Tongue (tissue), 2 donors: ENCODE data around the gene MAP4K4. TPM values are rescaled to one million over a fixed set of nuclear protein-coding genes. Genes with fewer than 3 reads are reported as not detected.

Experiments used
- DNase-seq: peaks from one replicate; pipeline ENCODE4 v3.0.0-alpha.2; 2015
- total RNA-seq: library from RNA; depleted of rRNA; stranded (reverse); fragments of >200 nt; gene quantifications from one replicate; pipeline ENCODE4 v1.2.3, GENCODE V29; 2014

The MAP4K4 gene
- total RNA-seq: 111 TPM

DNA sequence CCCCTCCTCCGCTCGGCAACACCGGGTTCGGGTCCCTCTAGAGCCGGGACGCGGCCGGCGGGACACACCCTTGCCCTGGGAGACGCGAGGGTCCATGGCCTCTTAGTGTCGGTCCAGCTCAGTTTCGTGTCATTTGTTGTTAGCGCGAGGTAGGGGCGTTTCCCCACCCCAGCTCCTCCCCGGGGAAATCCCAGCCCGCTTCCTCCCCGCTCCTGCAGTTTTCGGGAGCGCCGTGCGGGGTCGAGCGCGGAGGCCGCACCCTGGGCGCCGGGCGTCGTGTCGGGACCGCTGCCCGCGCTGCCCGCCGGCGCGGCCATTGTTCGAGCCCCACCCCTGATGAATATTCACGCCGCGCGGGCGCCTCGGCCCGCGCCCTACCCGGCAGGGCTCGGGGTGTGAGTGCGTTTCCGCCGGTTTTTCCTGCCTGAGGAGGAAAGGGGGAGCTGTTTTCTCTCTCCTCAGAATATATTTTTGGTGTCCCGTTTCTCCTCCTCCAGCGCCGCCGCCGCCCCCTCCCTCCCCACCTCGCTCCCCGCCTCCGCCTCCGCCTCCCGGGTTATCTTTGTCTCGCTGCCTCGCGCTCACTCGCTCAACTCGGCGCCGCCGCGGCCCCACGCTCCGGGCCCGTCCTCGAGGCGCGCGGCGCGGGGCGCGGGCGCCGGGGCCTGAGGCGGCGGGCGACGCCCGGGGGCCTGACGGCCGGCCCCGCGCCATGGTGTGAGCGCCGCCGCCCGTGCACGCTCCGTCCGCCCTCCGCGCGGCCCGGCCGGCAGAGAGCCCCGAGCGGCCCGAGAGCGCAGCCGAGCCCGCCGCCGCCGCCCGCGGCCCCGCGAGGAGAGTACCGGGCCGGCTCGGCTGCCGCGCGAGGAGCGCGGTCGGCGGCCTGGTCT is at the start of gene MAP4K4:
Gene MAP4K4, plus strand, starts transcription at position 584 of the 890 bp plus-strand sequence. CDS start 374 bp downstream, outside the sequence.
- DNase-seq: peak; percentile 93

DNA sequence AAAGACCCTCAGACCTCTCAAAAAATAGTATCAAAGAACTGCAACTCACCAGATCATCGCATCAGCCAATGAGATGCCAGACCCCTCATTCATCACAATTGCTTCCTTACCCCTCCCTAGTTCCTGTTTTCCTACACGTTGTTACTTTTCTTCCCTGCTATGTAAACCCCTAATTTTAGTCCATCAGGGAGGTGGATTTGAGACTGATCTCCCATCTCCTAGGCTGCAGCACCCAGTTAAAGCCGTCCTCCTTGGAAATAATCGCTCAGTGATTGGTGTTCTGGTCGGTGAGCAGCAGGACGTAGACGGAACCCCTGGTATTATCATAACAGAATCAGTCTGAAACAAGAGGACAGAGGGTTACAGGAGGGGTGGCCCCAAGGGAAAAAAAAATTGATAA is 44.0 kb upstream of the MAP4K4 start:
- DNase-seq: no peak

DNA sequence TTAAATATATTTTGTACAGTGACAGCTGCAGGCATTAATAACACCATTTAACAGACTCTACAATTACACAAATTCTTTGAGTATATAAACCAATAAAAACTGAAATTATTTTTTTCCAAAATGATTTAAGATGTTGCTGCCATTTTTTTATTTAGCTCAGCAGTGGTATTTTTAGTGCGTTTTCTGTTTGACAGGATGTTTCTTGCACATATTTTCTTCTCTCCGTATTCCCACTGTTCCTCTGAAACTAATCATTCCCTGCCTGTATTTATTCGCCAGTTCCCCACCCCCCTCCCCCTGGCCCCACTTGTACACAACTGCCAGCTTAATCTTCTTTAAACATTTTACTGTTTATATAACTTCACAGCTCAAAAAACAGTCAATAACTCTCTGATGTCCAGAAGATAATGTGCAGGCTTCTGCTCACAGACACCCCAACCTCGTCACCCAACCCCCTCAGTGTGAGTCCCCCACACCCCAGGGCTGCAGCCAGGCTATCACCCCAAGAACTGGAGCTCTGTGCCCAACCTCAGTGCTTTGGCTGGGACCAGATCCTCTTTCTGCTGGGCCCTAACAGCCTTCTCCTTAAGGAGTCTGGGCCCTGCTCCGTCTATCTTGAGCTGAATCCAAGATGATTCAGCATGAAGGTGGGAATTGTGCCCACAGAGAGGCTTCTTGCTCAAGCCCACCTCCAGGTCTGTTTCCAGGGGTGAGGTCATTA is 41.6 kb upstream of the MAP4K4 start:
- DNase-seq: no peak

DNA sequence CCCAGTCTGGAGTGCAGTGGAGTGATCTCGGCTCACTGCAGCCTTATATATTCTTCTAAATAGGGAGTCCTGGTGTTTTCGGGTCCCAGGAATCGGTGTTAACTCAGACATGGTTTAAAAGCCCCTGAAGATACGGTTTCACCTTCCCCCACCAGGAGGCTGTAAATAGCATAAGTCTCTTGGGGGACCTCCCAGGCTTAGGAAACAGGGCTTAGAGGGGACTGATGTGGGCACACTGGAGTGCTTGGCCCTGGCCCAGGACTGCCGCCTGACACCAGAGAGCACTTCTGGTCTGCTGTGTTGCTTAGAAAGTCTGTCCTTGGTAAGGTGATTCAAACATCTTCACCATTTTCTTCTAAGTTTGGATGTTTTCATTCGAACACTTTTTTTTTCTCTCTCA is 39.7 kb upstream of the MAP4K4 start:
- peak; percentile 48 for DNase-seq

DNA sequence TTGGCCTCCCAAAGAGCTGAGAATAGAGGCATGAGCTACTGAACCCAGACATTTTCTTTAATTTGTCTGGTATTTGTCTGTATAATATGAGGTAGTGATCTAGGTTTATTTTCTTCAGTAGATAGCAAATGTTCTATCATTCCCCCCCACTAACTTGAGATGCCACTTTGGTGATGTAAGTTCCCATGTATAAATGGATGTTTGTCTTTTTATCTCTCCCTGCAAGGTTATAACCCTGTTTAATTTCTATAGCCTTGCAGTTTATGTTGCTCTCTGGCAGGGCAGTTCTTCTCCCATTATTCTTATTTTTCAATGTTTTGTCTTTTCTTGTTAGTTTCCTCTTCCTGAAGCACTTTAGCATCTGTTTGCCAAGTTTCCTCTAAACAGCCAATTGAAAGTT is 39.1 kb upstream of the MAP4K4 start:
- DNase-seq: no peak

DNA sequence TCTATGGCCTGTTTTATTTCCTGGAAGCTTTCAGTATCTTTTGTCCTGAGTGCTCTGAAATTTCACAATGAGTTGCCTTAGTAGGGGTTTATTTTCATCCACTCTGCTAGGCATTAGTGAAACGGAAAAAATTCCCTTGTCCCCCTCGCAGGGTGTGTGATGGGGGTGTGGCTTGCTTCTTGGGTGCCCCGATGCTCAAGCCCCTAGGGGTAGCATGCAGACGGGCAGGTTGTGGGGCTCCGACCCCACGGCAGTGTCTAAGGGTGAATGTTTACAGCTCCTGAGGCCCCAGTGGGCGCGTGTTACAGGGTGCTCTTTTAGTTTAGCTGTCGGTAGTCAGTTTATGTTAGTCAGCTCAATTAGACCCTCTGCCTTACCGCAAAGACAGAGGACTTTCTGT is 32.2 kb upstream of the MAP4K4 start:
- no peak for DNase-seq

DNA sequence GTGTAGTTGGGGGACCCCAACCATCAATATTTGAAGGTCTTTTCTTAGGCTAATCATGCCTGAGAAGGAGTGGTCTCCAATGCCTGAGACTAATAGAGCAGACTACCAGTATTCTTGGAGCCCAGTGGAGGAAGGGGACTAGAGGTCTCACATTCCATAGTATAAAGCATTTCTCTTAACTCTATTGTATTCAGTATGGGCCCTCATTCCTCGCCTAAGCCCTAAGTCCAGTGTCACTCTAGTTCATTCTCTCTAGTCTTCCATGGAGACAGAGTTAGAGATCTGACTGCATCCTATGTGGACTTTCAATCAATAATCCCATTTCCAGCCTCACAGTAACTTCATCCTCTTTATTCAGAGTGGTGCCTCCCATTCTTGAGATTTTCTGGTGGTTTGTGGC is 29.7 kb upstream of the MAP4K4 start:
- DNase-seq: no peak

DNA sequence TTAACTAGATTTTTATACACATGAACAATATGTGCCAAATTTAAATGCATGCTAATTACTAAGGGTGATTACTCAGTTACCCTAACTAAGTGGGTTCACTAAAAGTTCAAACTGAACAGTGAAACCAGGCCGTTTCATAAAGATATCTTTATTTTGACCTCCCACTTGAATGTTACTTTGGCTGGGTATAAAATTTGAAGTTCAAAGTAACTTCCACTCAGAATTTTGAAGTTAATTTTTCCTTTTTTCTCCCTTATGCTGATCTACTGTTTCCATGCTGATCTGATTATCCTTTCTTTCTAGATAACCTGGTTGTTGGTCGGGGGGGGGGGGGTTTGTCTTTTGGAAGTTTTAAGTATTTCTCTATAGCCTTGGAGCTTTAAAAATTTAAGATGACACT is 25.5 kb upstream of the MAP4K4 start:
- no peak for DNase-seq

DNA sequence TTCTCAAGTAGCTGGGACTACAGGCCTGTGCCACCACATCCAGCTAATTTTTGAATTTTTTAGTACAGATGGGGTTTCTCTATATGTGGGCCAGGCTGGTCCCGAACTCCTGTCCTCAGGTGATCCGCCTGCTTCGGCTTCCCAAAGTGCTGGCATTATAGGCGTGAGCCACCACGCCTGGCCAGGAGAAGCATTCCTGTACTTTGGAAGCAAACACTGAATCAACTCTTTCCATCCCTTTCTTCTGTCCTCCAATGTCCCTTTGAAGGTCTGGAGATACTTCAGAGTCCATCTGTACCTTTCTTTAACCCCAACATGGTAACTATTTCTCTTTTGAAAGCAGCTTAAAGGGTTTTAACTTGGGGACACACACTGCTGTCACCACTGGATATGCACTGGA is 23.6 kb upstream of the MAP4K4 start:
- DNase-seq: no peak

DNA sequence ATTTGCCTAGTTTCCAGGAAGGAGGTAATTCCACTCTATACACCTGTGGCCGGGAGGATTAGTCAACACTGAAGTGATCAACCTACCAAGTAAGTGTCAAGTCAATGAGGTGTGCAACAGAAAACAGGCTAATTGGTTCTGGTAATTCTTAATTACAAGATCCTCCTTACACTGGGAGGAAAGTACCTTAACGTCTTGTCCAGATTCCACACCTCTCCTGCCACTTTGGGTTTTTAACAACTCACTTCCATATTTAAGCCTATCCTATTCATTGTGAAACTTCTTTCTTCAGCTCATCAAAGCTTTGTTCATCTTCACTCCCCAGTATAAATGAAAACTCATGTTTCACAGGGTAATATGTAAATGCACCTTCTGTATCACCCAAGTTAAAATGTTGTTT is 22.0 kb upstream of the MAP4K4 start:
- no peak for DNase-seq

DNA sequence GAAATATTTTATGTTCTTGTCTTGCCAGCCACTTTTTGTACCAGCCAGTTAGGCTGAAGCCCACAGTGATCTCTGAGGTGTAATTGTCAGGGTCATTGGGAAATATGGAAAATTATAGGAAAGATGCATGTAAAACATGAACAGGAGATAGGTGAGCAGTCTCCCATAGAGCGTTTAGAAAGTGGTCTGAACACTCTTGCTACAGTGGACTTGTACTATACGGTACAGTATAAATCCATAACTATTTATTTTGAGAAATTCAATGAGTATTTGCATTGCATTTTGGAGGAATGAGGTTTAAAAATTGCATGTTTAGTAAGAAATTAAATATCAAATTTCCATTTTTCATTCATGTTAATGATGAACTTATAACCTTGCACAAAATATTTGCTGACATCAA is 20.8 kb upstream of the MAP4K4 start:
- DNase-seq: no peak

DNA sequence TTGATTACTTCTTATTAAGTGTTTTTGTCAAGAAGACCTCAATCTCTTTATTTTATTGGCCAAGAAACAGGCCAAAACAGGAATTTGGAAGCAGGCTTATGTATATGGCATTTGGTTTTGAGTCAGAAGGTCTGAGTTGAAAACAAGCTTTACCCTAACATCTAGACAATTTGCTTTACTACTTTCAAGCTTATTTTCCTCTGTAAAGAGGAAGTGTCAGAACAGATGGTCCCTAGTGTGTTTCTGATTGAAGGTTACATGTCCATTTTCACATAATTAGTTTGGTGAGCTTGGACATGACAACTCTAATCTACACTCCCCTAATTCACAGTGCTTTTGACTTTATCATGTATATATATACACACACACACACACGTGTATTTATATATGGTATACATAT is 19.8 kb upstream of the MAP4K4 start:
- no peak for DNase-seq

DNA sequence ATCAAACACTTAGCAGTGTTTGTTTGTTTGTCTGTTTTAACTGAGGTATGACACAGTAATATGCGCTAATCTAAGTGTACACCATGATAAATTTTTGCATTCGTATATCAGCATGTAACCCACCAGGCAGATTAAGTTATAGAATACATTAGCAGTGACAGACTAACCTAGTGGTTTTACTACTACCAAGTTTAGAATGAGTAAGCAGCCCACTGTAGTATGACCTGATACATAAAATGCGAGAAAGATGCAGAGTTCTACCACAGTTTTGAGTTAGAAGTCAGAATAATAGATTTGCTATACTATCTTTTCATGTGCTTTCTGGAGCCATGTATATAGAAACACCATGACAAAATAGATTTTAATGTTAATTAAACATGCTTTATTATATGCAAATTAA is 19.1 kb upstream of the MAP4K4 start:
- no peak for DNase-seq

DNA sequence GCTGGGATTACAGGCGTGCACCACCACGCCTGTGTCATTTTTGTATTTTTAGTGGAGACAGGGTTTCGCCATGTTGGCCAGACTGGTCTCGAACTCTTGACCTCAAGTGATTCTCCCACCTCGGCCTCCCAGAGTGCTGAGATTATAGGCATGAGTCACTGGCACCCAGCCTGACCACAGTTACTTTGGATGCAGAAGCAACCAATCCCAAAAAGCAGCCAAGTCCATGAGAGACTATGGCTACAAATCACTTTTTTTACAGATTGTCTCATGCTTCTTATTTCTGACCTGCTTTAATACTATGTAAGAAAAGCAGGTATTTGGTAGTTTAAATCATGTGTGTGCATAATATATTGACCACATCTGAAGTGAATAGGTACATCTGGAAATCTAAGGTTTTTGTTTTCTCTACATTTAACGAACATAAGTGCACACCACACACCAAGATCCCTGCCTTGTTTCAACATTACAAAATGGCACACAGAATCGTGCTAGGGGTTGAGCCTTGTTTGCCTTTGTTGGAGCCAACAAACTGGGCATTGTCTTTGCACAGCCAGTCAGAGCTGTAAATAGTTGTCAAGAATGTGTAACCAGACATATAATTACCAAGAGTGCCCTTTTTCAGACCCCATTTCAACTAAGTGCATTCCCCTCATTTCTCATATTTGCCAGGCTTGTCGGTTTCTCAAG is 18.3 kb upstream of the MAP4K4 start:
- no peak for DNase-seq

DNA sequence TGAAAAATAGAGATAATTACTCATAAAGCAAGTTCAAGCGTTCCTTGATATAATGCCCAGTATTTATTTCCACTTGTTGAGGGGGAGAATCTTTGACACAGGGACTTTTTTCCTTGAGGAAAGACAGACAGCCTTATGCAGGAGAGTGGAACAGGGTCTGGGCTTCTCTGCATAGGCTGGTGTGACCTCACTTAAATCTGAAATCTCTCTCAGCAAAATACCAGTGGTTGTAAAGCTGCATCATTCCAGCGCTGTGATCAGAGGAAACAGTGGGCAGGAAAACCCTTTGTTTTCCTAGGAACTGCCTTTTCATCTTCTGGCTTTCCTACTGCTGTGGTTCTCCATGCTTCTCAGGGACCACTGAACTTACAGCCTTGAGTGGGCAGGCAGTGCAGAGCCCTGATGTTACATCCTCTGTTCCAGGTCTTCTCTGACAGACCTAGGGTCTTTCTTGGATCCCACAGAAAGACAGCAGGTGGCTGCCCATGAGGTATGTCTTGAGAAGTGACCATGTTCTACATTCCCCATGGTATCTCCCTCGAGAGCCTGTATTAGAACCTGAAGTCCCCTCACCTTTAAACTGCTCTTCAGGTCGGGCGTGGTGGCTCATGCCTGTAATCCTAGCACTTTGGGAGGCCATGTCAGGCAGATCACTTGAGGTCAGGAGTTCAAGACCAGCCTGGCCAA is 17.6 kb upstream of the MAP4K4 start:
- no peak for DNase-seq

DNA sequence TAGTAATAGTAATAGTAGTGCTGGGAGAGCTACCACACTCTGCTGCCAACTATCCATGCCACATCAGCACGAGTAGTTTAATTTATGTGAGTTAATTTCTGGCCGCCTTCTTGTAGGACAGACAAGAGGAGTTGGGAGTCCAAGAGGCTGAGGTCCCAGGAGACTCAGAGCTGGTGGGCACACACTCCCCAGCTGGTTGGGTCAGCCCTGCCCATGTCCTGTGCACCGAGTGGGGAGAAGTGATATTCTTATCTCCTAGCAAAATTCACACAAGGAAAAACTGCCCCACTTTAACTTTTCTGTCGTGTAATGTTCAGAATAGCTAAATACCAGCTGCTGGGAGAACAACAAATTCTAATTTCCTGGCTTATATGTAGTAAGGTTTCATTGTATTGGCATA is 15.2 kb upstream of the MAP4K4 start:
- no peak for DNase-seq

DNA sequence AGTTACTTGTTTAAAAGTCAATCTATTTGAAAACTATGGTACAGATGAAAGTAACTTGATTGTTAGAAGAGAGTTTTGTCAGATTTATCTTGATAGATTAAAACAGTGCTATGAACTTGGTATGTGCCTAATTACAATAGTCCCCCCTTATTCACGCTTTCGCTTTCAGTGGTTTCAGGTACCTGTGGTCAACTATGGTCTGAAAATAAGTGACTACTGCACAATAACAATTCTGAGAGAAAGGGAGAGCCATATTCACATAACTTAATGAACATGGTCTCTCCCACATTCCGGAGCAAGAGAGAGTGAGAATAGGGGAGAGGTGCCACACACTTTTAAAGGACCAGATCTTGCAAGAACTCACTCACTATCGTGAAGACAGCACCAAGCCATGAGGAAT is 13.2 kb upstream of the MAP4K4 start:
- DNase-seq: no peak

DNA sequence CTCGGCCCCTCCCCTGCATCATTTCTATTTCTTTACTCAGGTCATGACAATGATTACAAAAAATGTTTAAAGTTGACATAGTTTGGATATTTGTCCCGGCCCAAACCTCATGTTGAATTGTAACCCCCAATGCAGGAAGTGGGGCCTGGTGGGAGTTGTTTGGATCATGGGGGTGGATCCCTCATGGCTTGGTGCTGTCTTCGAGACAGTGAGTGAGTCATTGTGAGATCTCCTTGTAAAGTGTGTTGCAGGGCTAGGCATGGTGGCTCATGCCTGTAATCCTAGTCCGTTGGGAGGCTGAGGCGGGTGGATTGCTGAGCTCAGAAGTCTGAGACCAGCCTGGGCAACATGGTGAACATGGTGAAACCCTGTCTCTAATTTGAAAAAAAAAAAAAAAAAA is 9.2 kb upstream of the MAP4K4 start:
- no peak for DNase-seq

DNA sequence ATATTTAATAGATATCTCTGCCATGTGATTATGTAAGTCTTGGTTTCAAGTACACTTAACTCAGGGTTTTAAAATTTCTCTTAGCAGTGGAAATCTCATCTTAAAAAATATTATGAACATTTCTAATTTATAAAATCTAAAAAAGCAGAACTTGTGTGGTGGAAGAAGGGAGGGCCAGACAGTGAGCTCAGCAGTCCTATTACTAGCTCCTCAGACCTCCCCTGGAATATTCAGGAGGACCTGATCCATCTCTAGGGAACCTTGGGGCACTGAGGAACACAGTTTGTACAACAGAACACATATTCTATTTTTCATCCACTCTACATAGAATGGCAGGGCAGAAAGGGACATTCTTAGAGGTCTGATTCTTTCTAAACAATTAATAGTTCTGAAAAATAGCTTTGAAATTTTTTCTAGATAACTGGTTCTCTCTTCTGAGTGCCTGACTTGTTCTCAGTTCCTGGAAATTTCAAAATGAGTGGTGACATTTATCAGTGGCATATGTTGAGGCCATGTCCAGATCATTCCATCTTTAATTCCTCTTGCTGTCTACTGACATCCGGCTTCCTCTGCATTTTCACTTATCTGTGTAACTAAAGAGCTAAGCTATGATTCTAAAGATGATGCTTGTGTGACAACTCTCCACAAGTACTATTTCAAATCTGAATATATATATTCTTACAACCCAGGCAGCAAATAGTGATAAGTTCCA is 8.2 kb upstream of the MAP4K4 start:
- DNase-seq: no peak

DNA sequence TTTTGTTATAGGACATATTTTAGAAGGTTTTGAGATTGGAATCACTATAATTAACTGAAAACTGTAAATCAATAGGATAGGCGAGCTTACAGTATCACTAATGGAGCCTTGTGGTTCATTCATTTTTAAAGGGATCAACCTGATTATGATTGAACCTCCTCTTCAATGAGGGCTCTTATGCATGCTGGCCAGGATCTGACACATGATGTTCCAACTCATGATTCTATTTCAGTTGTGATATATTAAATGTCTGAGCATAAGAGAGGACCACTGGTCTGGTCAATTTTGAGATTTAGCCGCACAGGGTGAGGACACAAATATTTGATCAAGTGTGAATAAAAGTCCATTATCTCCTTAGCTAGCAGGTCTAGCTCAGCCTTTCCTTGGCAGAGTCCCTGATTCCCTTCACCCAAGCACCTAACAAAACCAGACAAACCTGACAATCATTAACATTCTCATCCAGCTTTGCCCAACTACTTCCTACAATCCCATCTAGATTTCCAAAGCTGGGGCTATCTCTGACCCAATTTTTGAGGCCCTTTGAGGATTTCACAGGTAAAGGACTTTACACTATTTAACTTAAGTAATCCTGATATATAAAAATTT is 6.9 kb upstream of the MAP4K4 start:
- no peak for DNase-seq

DNA sequence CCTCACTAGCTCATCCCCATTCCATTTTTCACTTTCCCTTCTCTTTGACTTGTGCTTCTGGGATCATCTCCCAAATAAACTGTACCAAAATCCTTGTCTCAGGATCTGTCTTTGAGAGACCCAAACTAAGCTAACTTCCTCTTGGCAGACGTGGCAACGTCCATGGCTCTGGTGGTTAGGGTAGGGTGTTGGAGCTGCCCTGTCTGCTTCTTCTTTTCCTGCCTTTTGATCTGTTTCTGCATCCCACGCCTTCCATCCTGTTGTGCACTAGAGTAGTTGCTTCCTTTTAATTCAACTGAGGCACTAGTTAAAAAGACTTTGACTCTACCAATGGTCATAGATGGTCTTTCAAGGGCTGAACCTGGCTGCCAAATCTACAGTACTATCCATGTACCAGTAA is 5.5 kb upstream of the MAP4K4 start:
- no peak for DNase-seq

DNA sequence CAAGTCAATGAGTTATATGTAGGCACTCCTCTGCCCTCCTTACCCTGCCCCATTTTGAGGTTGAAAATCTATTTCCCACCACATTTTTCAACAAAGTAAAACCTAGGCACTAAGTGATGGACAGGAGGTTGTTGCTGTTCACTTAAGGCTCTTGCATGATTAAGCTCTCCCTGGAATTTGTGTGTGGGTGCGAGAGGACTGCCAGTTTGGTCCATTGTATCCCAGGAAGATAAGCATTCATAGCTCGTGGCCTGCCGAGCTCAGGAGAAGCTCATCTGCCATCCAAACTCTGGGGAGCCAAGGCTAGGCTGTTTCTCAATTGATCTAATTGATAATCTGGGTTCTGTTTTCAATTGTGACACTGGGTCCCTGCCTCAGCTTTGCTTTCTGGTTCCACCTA is 4.7 kb upstream of the MAP4K4 start:
- no peak for DNase-seq
